Ovary (tissue), 3 donors: ENCODE measurements around the gene RALGPS2.

ENCODE experiments used
- CTCF ChIP-seq, 3 donors: fragments of 450-650 bp in 2 of 3; fragments of 200-600 bp in 1 of 3; IDR thresholded peaks; one replicate each; pipeline versions ENCODE4 v1.5.1 to v1.8.0; 2016 to 2022; ENCODE audit warnings: antibody characterized with exemption in 3 of 3, mild to moderate bottlenecking in 1 of 3
- EP300 ChIP-seq: sonication (generic); formaldehyde crosslinking; IDR thresholded peaks from one replicate; pipeline ENCODE4 v1.6.1; 2017; ENCODE audit warnings: antibody characterized with exemption
- donor health status: DM: no; HTN: no; CAD: no.

GRCh38 chr1:178918955-178919354, 193.9 kb downstream of the RALGPS2 start:
- TF ChIP-seq CTCF (IDR thresholded peaks at IDR 0.05): no peak
- no peak for TF ChIP-seq EP300
